Uterus (tissue), 4 donors: ENCODE results near the gene NDC80. TPM values are rescaled to one million over a fixed set of nuclear protein-coding genes. Genes with fewer than 3 reads are reported as not detected.

Experiments
- DNase-seq, 2 donors: peaks; one replicate each; pipeline ENCODE4 v3.0.0-alpha.2; 2019 to 2020
- H3K27ac ChIP-seq, 2 donors: fragments of 200-600 bp; sonication (generic); 1 replicate in 1 of 2; 2 replicates in 1 of 2; pipeline ENCODE4 v1.5.1; 2016 to 2018
- H3K27me3 ChIP-seq, 2 donors: fragments of 200-600 bp; sonication (generic); one replicate each; pipeline ENCODE4 v1.5.1; 2018 to 2019; ENCODE audit warnings: control low read depth in 1 of 2
- H3K36me3 ChIP-seq, 2 donors: fragments of 200-600 bp; sonication (generic); one replicate each; pipeline ENCODE4 v1.5.1; 2019; ENCODE audit warnings: control low read depth in 1 of 2
- H3K4me1 ChIP-seq, 2 donors: fragments of 200-600 bp; sonication (generic); one replicate each; pipeline ENCODE4 v1.5.1; 2018 to 2019; ENCODE audit warnings: control low read depth in 1 of 2
- H3K4me3 ChIP-seq, 2 donors: fragments of 200-600 bp; sonication (generic); 1 replicate in 1 of 2; 2 replicates in 1 of 2; pipeline ENCODE4 v1.5.1; 2018 to 2019; ENCODE audit warnings: mild to moderate bottlenecking in 1 of 2
- H3K9me3 ChIP-seq, 2 donors: fragments of 200-600 bp; sonication (generic); one replicate each; pipeline ENCODE4 v1.5.1; 2019; ENCODE audit warnings: control low read depth in 1 of 2
- POLR2A ChIP-seq, 2 donors: fragments of 450-650 bp; IDR thresholded peaks; one replicate each; pipeline ENCODE4 v1.6.1; 2016; ENCODE audit warnings: antibody characterized with exemption in 2 of 2, mild to moderate bottlenecking in 1 of 2, moderate library complexity in 1 of 2
- intact Hi-C: fragments of 100-400 bp; cut with DNase I; formaldehyde crosslinking; loops from one replicate; pipeline ENCODE4 v1.15.1; 2023; ENCODE audit warnings: low total_unique reads
- total RNA-seq, 4 donors: library from RNA; depleted of rRNA in 3 of 4; stranded (reverse); fragments of >200 nt in 3 of 4; gene quantifications; one replicate each; pipeline versions ENCODE4 v1.1.0 to v1.2.4, GENCODE V29; 2014 to 2023
- TF ChIP-seq, protein P1 (sequence below), 4 experiments: fragments of 200-600 bp in 2 of 4; fragments of 450-650 bp in 2 of 4; sonication (generic) in 2 of 4; IDR thresholded peaks; one replicate each; pipeline ENCODE4 v1.5.1; 2016 to 2019; ENCODE audit warnings: antibody characterized with exemption in 4 of 4, mild to moderate bottlenecking in 2 of 4, moderate library complexity in 1 of 4
- donor health status: DM: yes; HTN: yes; CAD: no.

NDC80 gene
- total RNA-seq, 4 donors from 2014 or later: 0.26 to 21.2 (median 0.80) TPM

DNA sequence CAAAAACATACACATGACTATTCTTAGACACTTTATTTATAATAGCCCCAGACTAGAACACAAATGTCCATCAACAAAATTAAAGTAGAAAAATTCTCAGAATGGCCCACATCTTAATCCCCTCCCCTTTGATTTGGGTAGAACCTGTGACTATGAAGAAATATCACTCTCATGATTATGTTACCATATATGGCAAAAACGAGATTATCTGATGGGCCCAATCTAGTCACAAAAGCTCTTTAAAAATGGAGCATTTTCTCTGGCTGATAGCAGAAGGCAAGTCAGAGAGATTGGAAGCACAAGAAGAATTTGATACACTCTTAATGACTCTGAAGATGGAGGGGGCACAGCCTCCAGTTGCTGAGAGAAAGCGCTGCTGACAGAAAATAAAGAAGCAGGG lies 39.6 kb upstream of the NDC80 start:
- Histone ChIP-seq H3K27me3 (no peaks in the 10 kb centered on the region), H3K36me3 (no peaks in the 10 kb centered on the region), H3K4me1 (no peaks in the 10 kb centered on the region), H3K27ac (no peak overlapping the region), H3K4me3 (no peak overlapping the region), H3K9me3 (no peaks in the 10 kb centered on the region)
- TF ChIP-seq, protein P1, sequence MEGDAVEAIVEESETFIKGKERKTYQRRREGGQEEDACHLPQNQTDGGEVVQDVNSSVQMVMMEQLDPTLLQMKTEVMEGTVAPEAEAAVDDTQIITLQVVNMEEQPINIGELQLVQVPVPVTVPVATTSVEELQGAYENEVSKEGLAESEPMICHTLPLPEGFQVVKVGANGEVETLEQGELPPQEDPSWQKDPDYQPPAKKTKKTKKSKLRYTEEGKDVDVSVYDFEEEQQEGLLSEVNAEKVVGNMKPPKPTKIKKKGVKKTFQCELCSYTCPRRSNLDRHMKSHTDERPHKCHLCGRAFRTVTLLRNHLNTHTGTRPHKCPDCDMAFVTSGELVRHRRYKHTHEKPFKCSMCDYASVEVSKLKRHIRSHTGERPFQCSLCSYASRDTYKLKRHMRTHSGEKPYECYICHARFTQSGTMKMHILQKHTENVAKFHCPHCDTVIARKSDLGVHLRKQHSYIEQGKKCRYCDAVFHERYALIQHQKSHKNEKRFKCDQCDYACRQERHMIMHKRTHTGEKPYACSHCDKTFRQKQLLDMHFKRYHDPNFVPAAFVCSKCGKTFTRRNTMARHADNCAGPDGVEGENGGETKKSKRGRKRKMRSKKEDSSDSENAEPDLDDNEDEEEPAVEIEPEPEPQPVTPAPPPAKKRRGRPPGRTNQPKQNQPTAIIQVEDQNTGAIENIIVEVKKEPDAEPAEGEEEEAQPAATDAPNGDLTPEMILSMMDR (IDR thresholded peaks at IDR 0.05): no peak
- TF ChIP-seq POLR2A (IDR thresholded peaks at IDR 0.05): no peak
- no peak for DNase-seq
- intact Hi-C loops: no loop called here

DNA sequence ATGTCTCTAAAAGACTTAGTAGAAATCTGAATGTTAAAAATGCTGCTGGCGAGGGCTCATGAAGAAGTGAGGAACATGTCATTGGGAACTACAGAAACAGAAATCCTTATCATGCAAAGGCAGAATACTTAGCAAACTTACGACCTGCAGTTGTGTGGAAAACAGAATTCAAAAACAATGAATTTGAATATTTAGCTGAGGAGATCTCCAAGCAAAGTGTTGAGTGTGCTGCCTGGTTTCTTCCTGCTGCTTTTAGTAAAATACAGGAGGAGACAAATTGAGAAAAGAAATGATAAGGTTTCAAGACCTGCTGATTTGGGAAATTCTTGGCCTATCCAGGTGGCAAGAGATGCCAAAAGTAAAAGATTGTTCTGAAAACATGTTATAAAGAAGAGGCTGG lies 38.6 kb upstream of the NDC80 start:
- H3K4me3 ChIP-seq: no peak overlapping the region
- intact Hi-C loops: no loop called here
- H3K27ac ChIP-seq: no peak overlapping the region
- H3K9me3 ChIP-seq: no peaks in the 10 kb centered on the region
- H3K4me1 ChIP-seq: no peaks in the 10 kb centered on the region
- H3K27me3 ChIP-seq: no peaks in the 10 kb centered on the region
- no peak for DNase-seq
- TF ChIP-seq POLR2A (IDR thresholded peaks at IDR 0.05): no peak
- TF ChIP-seq, protein P1 (IDR thresholded peaks at IDR 0.05): no peak
- no peaks in the 10 kb centered on the region for H3K36me3 ChIP-seq

- Histone ChIP-seq H3K36me3 (no peaks in the 10 kb centered on the region), H3K27me3 (no peaks in the 10 kb centered on the region), H3K9me3 (no peaks in the 10 kb centered on the region), H3K4me3 (no peak overlapping the region), H3K4me1 (no peaks in the 10 kb centered on the region), H3K27ac (no peak overlapping the region)
- TF ChIP-seq, protein P1 (IDR thresholded peaks at IDR 0.05): no peak
- TF ChIP-seq POLR2A (IDR thresholded peaks at IDR 0.05): no peak
- intact Hi-C loops: no loop called here
- no peak for DNase-seq
These were observed 36.5 kb upstream of the NDC80 start for GRCh38 chr18:2534906-2535305.

GRCh38 chr18:2535419-2535910 lies 35.9 kb upstream of the NDC80 start:
- intact Hi-C loops: no loop called here
- Histone ChIP-seq H3K9me3 (no peaks in the 10 kb centered on the region), H3K4me1 (no peaks in the 10 kb centered on the region), H3K27ac (no peak overlapping the region), H3K36me3 (no peaks in the 10 kb centered on the region), H3K4me3 (no peak overlapping the region), H3K27me3 (no peaks in the 10 kb centered on the region)
- DNase-seq: no peak
- no peak for TF ChIP-seq POLR2A (IDR thresholded peaks at IDR 0.05)
- TF ChIP-seq, protein P1 (IDR thresholded peaks at IDR 0.05): no peak

GRCh38 chr18:2536063-2536462 lies 35.3 kb upstream of the NDC80 start:
- no peak for TF ChIP-seq POLR2A (IDR thresholded peaks at IDR 0.05)
- TF ChIP-seq, protein P1 (IDR thresholded peaks at IDR 0.05): no peak
- no peaks in the 10 kb centered on the region for H3K4me1 ChIP-seq
- no peak overlapping the region for H3K4me3 ChIP-seq
- H3K36me3 ChIP-seq: no peaks in the 10 kb centered on the region
- H3K27ac ChIP-seq: peak overlapping the region in 1 of 2 donors; percentile 69
- intact Hi-C loops: no loop called here
- H3K9me3 ChIP-seq: no peaks in the 10 kb centered on the region
- no peaks in the 10 kb centered on the region for H3K27me3 ChIP-seq
- no peak for DNase-seq
